ENCODE measurements around the gene ZNG1B. TPM values are rescaled to one million over a fixed set of nuclear protein-coding genes. Genes with fewer than 3 reads are reported as not detected.

ZNG1B gene
- total RNA-seq, 2 experiments from 2014 or later: 45.9 to 53.8 TPM

Other genes starting within 250 kb of the ZNG1B start
- gene PAX8, start 158.8 kb upstream of the ZNG1B start, total RNA-seq: 1 to 10 TPM; 1.6 to 2.1 TPM
- gene FOXD4L1, start 61.0 kb downstream of the ZNG1B start, total RNA-seq: under 1 TPM; 0.23 to 0.47 TPM
- 10 to 100 TPM; 13.3 to 19.5 TPM for gene RABL2A, start 189.6 kb downstream of the ZNG1B start, total RNA-seq